Medulla oblongata (tissue), 1 donor: ENCODE measurements around the gene RBMS1.
A peak's percentile ranks its signal among the peaks of the same experiment; 100 is the strongest.

ENCODE experiments used
- DNase-seq: peaks from one replicate; pipeline ENCODE4 v3.0.0-alpha.2; 2015; ENCODE audit errors: extremely low spot score

Gene RBMS1

GRCh38 chr2:160362541-160362940 is 131.1 kb downstream of the RBMS1 start:
- DNase-seq: no peak

GRCh38 chr2:160362018-160362417 is 131.6 kb downstream of the RBMS1 start:
- DNase-seq: no peak

- no peak for DNase-seq
These were observed 133.4 kb downstream of the RBMS1 start for GRCh38 chr2:160360089-160360757.

- DNase-seq: no peak
These were observed 135.6 kb downstream of the RBMS1 start for GRCh38 chr2:160358046-160358445.

GRCh38 chr2:160356485-160356884 is 137.1 kb downstream of the RBMS1 start:
- no peak for DNase-seq

- DNase-seq: no peak
These were observed 138.5 kb downstream of the RBMS1 start for GRCh38 chr2:160355080-160355479.

- DNase-seq: no peak
These were observed 138.9 kb downstream of the RBMS1 start for GRCh38 chr2:160354677-160355076.

GRCh38 chr2:160353813-160354212 is 139.8 kb downstream of the RBMS1 start:
- no peak for DNase-seq

- DNase-seq: no peak
These were observed 140.4 kb downstream of the RBMS1 start for GRCh38 chr2:160353166-160353565.

GRCh38 chr2:160352500-160352899 is 141.1 kb downstream of the RBMS1 start:
- DNase-seq: no peak

- DNase-seq: peak; percentile 27
These were observed 141.7 kb downstream of the RBMS1 start for GRCh38 chr2:160351956-160352355.

GRCh38 chr2:160349306-160349705 is 144.3 kb downstream of the RBMS1 start:
- DNase-seq: no peak

- no peak for DNase-seq
These were observed 146.2 kb downstream of the RBMS1 start for GRCh38 chr2:160347269-160347863.

- no peak for DNase-seq
These were observed 148.4 kb downstream of the RBMS1 start for GRCh38 chr2:160345071-160345764.

GRCh38 chr2:160343404-160343803 is 150.2 kb downstream of the RBMS1 start:
- no peak for DNase-seq

- DNase-seq: no peak
These were observed 153.9 kb downstream of the RBMS1 start for GRCh38 chr2:160339726-160340125.

- DNase-seq: peak; percentile 35
These were observed 154.5 kb downstream of the RBMS1 start for GRCh38 chr2:160338901-160339685.

- no peak for DNase-seq
These were observed 155.9 kb downstream of the RBMS1 start for GRCh38 chr2:160337728-160338127.

- DNase-seq: no peak
These were observed 157.0 kb downstream of the RBMS1 start for GRCh38 chr2:160336635-160337034.

GRCh38 chr2:160336105-160336504 is 157.5 kb downstream of the RBMS1 start:
- DNase-seq: no peak

GRCh38 chr2:160335441-160335840 is 158.2 kb downstream of the RBMS1 start:
- no peak for DNase-seq

GRCh38 chr2:160334028-160334741 is 159.4 kb downstream of the RBMS1 start:
- no peak for DNase-seq
